Sigmoid colon (tissue), 4 donors: ENCODE measurements around the gene CPLX1.

ENCODE experiments used
- CTCF ChIP-seq, 4 experiments: fragments of 450-650 bp in 3 of 4; fragments of 200-600 bp in 1 of 4; IDR thresholded peaks; one replicate each; pipeline ENCODE4 v1.5.1; 2016 to 2019; ENCODE audit warnings: antibody characterized with exemption in 4 of 4, mild to moderate bottlenecking in 3 of 4, moderate library complexity in 2 of 4
- EP300 ChIP-seq, 4 donors: sonication (generic); formaldehyde crosslinking; IDR thresholded peaks; one replicate each; pipeline ENCODE4 v1.6.1; 2017; ENCODE audit warnings: antibody characterized with exemption in 4 of 4
- POLR2A ChIP-seq, 2 donors: fragments of 450-650 bp; IDR thresholded peaks; one replicate each; pipeline ENCODE4 v1.6.1; 2016; ENCODE audit warnings: antibody characterized with exemption in 2 of 2, mild to moderate bottlenecking in 2 of 2, moderate library complexity in 2 of 2
- POLR2AphosphoS5 ChIP-seq, 4 donors: sonication (generic); formaldehyde crosslinking; IDR thresholded peaks; one replicate each; pipeline ENCODE4 v1.6.1; 2017; ENCODE audit warnings: antibody characterized with exemption in 4 of 4

GRCh38 chr4:819401-820229, 6.3 kb downstream of the CPLX1 start:
- TF ChIP-seq CTCF (IDR thresholded peaks at IDR 0.05) (no peak), POLR2AphosphoS5 (IDR thresholded peaks at IDR 0.05) (no peak), EP300 (IDR thresholded peaks at IDR 0.05) (no peak), POLR2A (IDR thresholded peaks at IDR 0.05) (no peak)
